GM10847 (cell line): ENCODE results near the gene ZNF638.

Experiments used
- POLR2A ChIP-seq: IDR thresholded peaks from 2 replicates; pipeline ENCODE4 v1.6.1; 2011; ENCODE audit not compliant: insufficient read length; ENCODE audit errors: extremely low read depth

ZNF638 gene

DNA sequence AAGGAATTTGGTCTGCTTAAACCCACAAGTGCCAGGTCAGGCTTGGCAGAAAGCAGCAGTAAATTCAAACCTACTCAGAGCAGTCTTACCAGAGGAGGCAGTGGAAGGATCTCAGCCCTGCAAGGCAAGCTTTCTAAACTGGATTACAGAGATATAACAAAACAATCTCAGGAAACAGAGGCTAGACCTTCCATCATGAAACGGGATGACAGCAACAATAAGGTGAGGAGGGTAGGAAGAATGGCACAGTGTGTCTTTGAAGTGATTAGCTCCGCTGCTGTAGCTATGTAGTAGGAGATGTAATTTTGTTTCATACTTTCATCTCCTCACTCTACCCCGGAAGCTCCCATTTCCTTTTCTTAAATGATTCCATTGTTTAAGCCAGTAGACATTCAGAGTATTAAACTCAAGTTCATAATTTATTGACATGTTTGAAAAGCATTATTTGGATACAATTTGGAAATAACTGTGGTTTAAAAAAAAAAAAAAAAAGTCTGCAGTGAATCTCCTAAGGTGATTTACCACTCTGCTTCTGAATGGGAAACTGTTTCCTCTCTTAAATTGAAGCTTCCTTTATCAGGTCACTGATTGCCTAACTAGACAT is 92.3 kb downstream of the ZNF638 start:
- no peak for TF ChIP-seq POLR2A

DNA sequence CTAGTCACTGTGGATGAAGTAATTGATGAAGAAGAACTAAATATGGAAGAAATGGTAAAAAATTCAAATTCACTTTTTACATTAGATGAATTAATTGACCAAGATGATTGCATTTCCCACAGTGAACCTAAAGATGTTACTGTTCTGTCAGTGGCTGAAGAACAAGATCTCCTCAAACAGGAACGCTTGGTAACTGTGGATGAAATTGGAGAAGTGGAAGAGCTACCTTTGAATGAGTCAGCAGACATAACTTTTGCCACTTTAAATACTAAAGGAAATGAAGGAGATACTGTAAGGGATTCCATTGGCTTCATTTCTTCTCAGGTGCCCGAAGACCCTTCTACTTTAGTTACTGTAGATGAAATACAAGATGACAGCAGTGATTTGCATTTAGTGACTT is 95.1 kb downstream of the ZNF638 start:
- no peak for TF ChIP-seq POLR2A

DNA sequence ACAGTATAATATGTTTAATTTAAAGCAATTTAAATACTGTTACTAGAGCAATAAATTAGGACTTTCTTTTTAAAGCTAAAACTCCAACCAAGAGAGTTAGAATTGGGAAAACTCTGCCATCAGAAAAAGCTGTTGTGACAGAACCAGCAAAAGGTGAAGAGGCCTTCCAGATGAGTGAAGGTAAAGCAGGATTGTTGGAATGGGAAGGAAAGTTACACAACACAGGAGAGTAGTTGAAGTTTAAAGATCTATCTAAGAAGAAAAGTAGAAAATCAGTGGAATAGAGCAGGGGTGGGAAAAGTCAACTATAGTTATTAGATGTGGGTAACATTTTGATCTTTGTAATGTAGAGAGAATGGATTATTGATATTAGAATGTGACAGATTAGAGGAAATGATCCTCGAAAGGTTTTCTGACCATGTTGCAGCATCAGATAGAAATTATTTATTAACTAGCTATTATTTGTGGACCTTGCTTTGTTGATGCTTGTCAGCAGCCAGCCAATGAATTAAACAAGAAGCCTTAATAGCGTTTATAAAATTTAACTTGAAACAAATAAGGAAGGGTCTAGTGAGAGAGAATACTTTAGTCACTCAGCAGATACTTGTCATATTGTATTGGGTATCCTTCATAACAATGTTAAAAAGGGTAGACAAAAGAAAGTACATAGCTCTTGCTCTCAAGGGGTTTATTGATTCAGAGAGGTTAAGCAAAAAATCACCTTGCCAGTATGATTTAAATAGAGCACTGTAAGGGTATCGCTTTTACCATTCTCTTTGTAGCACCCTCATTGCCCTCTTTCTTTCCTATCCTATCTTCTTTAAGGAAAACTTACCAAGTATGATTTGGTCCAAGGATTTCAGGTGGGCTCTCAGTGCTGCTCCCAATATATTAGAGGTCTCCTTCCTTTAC is 97.1 kb downstream of the ZNF638 start:
- TF ChIP-seq POLR2A = no peak

GRCh38 chr2:71446505-71446904 is 114.9 kb downstream of the ZNF638 start:
- TF ChIP-seq POLR2A = no peak

- TF ChIP-seq POLR2A = no peak
Observed at GRCh38 chr2:71449343-71449742, 117.8 kb downstream of the ZNF638 start.

DNA sequence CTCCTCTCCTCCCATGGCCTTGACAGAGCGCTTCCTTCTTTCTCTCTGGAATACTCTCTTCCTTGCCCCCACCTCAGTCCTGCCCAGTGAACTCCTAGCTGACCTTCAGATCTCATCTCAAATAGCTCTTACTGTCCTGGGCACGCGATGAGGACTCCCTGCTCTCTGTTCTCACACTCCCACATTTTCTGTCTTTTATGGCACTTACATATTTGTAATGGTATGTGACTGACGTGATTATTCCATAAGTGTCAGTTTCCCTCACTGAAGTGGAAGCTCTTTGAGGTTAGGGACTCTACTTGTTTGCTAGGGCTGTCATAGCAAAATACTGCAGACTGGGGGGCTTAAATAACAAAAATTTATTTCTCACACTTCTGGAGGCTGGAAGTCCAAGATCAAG is 120.1 kb downstream of the ZNF638 start:
- TF ChIP-seq POLR2A = no peak

GRCh38 chr2:71452565-71452964 is 121.0 kb downstream of the ZNF638 start:
- TF ChIP-seq POLR2A = no peak

GRCh38 chr2:71453404-71454220 is 122.0 kb downstream of the ZNF638 start, which contains the start of gene DYSF:
TSS of gene DYSF (plus strand) at chr2:71453561.
- no peak for TF ChIP-seq POLR2A

- no peak for TF ChIP-seq POLR2A
Observed at GRCh38 chr2:71454221-71455010, 122.8 kb downstream of the ZNF638 start.

GRCh38 chr2:71455011-71455740 is 123.6 kb downstream of the ZNF638 start:
- TF ChIP-seq POLR2A = no peak

- TF ChIP-seq POLR2A = no peak
Observed at GRCh38 chr2:71455741-71456569, 124.4 kb downstream of the ZNF638 start.

GRCh38 chr2:71456617-71457016 is 125.0 kb downstream of the ZNF638 start:
- no peak for TF ChIP-seq POLR2A

GRCh38 chr2:71457123-71457915 is 125.7 kb downstream of the ZNF638 start:
- no peak for TF ChIP-seq POLR2A

DNA sequence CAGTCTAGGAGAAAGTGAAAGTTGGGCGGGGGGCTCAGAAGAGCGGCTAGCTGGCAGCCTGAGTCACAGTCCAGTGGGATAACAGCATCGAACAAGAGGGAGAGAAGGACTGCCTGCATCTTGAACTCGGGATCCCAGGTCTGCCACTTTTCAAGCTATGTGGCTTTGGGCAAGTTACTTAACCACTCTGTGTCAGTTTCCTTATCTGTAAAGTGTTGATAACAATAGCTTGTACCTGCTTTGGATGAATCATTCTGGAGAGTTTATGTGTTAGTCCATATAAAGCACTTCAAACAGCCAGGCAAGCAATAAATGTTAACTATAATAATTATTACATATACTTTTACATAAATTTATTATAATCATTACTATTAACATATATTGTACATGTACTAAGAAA is 126.3 kb downstream of the ZNF638 start:
- TF ChIP-seq POLR2A = no peak
